Astrocyte of the spinal cord (primary cell): ENCODE measurements around the gene MBL2.

ENCODE experiments used
- DNase-seq: peaks from one replicate; pipeline ENCODE4 v3.0.0; 2011; ENCODE audit warnings: low read depth, low spot score
- H3K4me3 ChIP-seq: 2 replicates; pipeline ENCODE4 v1.5.1; 2011; ENCODE audit warnings: low read depth, mild to moderate bottlenecking, low read length, moderate library complexity
- in situ Hi-C: cut with HindIII; loops from 2 replicates; pipeline ENCODE4 v1.10.0; 2017; ENCODE audit warnings: low sequenced_read_pairs
- TF ChIP-seq, protein P1 (sequence below): IDR thresholded peaks from 2 replicates; pipeline ENCODE4 v1.5.1; 2012; ENCODE audit warnings: low read depth, mild to moderate bottlenecking, low read length, inconsistent platforms

Gene MBL2

DNA sequence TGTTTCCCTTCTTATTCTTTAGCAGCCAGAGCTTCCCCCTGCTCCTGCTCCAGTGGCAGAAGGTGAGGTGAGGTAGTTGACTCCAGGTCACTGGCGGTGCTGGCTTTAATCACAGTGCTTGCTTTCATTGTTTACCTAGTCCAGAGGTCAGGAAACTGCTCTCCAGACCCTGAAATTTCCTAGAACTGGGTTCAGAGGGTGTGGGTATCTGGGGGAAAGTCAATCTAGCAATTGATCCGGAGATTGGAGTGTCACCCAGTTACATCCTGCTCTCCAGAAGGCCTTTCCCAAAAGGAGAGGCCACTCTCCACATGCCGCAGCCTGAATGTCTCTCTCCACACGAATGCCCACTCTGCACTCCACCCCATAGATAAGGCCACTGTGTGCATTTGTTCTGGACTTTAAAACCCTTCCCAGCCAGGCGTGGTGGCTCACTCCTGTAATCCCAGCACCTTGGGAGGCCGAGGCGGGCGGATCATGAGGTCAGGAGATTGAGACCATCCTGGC, 2.1 kb upstream of the MBL2 start:
- no peak overlapping the region for H3K4me3 ChIP-seq
- in situ Hi-C loops, result no loop called here
- TF ChIP-seq, protein P1, sequence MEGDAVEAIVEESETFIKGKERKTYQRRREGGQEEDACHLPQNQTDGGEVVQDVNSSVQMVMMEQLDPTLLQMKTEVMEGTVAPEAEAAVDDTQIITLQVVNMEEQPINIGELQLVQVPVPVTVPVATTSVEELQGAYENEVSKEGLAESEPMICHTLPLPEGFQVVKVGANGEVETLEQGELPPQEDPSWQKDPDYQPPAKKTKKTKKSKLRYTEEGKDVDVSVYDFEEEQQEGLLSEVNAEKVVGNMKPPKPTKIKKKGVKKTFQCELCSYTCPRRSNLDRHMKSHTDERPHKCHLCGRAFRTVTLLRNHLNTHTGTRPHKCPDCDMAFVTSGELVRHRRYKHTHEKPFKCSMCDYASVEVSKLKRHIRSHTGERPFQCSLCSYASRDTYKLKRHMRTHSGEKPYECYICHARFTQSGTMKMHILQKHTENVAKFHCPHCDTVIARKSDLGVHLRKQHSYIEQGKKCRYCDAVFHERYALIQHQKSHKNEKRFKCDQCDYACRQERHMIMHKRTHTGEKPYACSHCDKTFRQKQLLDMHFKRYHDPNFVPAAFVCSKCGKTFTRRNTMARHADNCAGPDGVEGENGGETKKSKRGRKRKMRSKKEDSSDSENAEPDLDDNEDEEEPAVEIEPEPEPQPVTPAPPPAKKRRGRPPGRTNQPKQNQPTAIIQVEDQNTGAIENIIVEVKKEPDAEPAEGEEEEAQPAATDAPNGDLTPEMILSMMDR, result no peak
- no peak for DNase-seq

DNA sequence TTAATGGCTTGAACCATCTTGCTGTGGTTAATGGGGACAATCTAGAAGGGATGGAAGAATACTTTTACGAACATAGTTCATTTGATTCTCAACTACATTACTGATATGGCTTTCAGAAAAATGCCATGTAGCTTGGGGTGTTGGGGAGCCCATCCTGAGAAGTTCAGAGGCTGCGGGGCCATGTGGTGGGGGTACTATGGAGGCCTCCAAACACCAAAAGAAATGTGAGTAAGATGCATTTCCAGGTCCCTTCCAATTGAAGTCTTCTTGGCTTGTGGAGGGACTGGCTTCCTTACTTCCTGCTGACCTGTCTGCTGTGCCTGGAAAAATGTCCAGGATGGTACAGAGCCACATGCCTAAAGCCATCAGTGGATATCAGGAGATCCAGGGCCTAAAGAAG, 1.6 kb upstream of the MBL2 start:
- DNase-seq, result no peak
- in situ Hi-C loops, result no loop called here
- TF ChIP-seq, protein P1, result no peak
- H3K4me3 ChIP-seq, result no peak overlapping the region

DNA sequence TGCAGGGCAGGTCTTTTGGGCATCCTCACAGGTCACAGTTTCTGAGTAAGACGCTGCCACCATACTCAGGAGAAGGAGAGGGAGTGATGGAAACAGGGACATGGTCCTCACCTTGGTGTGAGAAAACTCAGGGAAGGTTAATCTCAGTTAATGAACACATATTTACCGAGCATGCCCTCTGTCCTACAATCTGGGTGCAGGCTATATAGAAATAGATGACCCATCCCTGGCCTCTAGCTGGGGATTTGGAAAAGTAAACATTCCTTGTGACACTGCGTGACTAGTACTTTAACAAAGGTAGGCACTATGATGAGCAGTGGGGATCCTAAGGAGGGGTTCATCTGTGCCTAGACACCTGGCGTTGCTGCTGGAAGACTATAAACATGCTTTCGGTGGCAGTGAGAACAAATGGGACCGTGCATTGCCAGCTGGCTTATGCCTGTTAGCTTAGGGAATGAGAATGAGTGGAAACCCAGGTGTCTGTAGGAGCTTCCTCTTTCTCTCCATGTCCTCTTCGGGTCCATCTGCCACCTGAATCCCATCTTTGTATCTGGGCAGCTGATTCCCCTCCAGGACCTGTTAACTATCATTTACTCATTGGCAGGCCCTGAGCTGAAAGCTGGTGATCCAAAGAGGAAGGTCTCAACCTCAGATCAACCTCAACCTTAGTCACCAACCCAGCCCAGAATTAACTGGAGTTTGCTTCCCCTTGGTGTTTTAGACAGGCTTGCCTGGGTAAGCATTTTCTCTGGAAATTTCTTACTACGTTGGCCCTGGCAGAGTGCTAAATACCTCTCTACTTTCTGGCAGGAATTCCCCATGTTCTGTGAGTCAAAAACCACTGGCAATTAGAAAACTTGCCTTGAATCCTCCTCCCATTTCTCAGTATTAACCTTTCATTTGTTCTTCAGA, 794 bp downstream of the MBL2 start:
- in situ Hi-C loops, result no loop called here
- peak; percentile 18 for DNase-seq
- H3K4me3 ChIP-seq, result no peak overlapping the region
- TF ChIP-seq, protein P1, result no peak

DNA sequence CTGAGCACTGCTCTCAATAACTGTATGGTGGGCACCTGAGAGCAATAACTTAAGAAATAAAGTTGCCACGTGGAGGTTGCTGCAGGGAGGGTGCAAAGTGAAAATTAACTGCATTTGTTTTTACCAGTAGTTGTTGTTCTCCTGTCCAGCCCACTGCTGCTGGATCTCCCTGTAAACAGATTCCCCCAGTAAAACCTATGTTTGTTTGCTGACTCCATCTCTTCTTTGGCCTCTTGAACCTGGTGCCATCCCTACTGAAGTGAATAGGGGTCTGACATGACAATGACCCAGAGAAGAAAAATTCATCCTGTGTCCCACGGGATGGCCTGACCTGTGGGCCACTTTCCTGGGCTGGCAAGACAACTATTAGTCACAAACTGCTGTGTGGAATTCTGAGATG, 1.7 kb downstream of the MBL2 start:
- no peak overlapping the region for H3K4me3 ChIP-seq
- no peak for DNase-seq
- TF ChIP-seq, protein P1, result no peak
- in situ Hi-C loops, result no loop called here

DNA sequence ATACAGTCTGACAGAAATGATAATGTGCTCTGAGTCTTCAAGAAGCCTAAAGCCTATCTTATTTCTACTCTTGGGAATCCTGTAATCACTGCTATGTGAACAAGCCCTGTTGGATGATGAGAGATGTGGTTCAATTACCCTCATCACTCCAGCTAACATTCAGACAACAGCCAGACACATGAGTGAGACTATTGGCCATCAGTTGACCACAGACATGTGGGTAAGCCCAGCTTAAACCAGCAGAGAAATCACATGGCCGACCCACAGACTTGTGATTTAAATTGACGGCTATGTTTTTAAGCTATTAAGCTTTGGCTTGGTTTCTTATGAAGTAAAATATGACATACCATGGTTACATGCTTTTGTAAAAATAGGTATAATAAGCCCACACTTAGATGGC, 2.6 kb downstream of the MBL2 start:
- DNase-seq, result peak; percentile 2
- no peak overlapping the region for H3K4me3 ChIP-seq
- in situ Hi-C loops, result no loop called here
- TF ChIP-seq, protein P1, result no peak

DNA sequence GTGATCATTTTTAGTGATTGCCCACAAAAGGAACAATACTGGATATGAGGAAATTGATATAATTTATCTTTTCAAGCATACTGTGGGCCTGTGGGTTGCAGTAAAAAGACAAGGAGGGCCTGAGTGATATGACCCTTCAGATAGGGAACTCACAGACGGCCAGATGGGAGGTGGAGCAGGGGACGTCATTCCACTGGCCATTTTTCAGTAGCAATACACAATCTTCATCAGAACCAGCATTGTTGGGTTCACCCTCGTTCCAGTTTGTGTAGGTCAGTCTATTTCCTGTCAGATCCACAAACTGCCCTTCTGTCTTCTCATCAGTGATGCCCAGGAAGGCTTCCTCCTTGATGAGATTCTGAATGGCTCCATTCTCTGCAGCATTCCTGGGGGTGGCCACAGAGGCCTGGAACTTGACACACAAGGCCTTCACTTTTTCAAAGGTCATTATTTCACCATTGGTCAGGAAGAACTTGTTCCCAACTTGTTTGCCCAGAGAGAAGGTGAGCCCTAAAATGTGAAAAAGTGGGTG, 4.5 kb downstream of the MBL2 start:
- H3K4me3 ChIP-seq, result no peak overlapping the region
- in situ Hi-C loops, result no loop called here
- no peak for DNase-seq
- TF ChIP-seq, protein P1, result no peak
